Activated CD8-positive, alpha-beta memory T cell treated with anti-CD3 and anti-CD28 coated beads for 24 hours (primary cell): ENCODE measurements around the gene NEK2.
"Not testable (repeated sequence)": the region's sequence is repeated elsewhere in the genome, so short reads cannot be mapped to it uniquely, and the experiment has no call there.

Experiments
- DNase-seq: peaks from one replicate; pipeline ENCODE4 v3.0.0-alpha.2; 2020

Gene NEK2

GRCh38 chr1:211675230-211676105 is at the start of gene NEK2:
Gene NEK2 (minus strand): TSS chr1:211675621. CDS start chr1:211675479, 142 bp downstream.
- DNase-seq = peak; percentile 88

DNA sequence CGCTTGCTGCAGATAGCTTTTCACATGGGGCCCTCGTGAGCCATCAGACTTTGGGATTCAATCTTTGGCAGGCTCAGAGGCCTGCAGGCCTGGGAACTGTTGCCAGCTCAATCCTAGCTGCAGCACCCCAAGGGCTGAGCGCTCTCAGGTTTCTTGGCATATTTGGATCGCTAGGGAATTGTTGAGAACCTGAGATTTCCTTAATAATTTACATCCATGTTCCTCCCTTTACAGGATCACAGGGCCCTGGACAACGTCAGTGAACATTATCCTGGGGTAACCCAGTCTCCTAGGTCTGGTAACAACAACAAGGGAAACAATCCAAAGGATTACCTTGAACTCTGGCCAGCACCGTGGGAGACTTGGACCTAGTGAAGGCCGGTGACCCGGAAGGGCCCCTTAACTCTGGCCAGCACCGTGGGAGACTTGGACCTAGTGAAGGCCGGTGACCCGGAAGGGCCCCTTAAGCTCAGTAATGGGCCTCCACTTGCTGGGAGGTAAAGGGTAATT is 49.3 kb upstream of the NEK2 start:
- DNase-seq = no peak

- DNase-seq = no peak
Observed at GRCh38 chr1:211723273-211723672, 47.9 kb upstream of the NEK2 start.

- DNase-seq = no peak
Observed at GRCh38 chr1:211722277-211723175, 47.1 kb upstream of the NEK2 start.

DNA sequence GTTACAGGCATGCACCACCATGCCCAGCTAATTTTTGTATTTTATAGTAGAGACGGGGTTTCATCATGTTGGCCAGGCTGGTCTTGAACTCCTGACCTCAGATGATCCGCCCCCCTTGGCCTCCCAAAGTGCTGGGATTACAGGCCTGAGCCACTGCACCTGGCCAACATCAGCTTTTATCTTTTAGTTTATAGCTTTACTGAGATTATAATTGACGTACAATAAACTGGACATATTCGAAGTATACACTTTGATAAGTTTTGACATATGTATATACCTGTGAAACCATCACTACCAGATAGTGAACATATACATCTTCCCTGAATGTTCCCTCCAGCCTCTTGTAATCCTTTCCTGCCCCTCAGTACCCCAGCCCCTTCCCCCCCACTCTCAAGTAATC is 41.1 kb upstream of the NEK2 start:
- not testable (repeated sequence) for DNase-seq

- DNase-seq = no peak
Observed at GRCh38 chr1:211715971-211716370, 40.5 kb upstream of the NEK2 start.

DNA sequence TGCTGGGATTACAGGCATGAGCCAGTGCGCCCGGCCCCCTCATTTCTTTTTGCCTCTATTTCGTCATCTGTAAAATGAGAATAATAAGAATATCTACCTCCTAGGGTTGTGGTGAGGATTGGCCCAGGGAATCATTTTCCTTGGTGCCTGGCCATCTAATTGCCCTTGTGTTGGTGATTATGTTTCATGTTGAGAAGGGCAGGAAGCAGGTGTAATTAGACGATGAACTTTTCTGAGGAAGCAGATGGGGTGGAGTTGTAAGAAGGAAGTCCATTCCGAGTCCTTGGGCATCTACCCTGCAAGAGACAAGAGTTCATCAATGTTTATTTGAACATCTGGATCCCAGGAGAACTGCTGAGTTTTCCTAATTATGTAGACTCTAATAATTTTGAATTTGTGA is 38.7 kb upstream of the NEK2 start:
- DNase-seq = no peak

GRCh38 chr1:211713231-211713630 is 37.8 kb upstream of the NEK2 start:
- no peak for DNase-seq

GRCh38 chr1:211711315-211711705 is 35.9 kb upstream of the NEK2 start:
- no peak for DNase-seq

- no peak for DNase-seq
Observed at GRCh38 chr1:211710566-211711314, 35.3 kb upstream of the NEK2 start.

DNA sequence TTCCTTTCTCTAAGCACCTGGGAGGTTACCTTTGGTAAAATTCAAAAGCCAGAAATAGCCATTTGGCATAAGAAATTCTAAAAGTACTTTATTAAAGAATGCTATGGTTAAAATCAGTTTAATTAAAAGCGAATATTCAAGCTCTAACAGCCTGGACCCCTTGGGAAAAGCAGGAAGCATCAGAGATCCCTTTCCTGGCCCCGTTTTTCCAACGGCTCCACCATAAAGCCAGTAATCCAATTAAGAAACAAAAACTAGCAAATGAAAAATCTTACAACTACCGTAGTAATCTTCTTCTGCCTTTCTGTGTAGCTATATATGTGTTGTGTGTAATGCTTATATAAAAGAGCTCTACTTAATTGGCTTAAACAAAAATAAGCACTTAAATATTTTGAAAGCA is 33.5 kb upstream of the NEK2 start:
- no peak for DNase-seq

DNA sequence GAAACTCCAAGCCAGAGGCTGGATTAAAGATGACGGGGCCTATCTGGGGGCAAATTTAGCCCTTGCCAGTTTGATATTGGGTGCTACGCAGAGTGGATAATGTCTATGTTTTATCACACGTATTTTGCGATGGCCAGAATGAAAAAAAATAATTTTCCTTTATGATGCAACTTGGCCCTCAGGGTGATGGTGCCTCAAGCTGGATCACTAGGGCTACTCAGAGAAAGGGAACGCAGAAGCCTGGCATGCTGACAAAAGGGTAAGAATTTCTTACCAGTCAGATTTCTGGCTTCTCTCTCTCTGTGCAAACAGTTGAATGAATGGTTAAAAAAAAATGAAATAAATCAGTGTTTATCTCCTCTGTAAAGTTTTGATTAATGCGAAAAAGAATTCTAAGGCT is 32.6 kb upstream of the NEK2 start:
- DNase-seq = no peak

DNA sequence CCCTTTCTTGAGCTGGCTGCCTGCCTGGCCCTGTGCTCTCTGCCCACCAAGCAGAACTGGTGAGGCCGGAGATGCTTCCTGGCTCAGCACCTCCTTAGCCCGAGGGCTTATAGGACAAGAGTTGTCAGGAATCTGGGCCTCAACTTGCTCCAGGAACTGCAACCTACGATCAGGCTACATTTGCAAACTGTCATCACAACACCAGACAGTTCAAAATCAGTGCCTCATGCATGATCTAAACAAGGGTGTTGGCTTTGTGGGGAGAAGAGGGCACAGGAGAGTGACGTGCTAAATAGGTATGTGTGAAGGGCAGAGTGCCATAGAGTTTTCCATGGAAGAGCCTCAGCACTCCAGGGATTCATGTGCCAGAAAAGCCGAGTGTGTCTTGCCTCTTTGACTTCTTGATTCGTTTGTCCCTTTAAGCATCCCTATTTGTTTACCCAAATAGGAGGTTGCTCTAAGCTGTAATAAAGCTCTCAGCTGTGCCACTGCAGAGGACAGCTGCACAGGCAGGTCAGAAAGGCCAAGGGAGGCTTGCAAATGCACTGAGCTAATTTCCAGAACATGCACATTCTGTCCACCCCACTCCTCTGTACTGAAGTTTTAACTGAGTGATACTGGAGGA is 30.2 kb upstream of the NEK2 start:
- no peak for DNase-seq

DNA sequence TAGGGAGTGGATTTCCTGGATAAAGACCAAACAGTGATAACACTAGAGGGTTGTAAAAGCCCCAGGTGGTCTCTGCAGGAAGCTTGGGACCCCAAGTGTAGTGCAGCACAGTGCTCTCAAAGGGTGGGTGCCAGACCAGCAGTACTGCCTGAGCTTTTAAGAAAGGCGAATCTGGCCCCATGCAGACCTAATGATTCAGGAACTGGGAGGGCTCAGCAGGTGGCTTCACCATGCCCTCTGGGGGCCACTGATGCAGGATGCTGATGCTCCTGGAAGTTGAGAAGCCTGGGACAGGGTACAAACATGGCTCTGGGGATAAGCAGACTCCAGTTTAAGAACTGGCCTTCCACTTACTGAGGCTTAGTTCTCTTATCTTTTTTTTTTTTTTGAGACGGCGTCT is 29.1 kb upstream of the NEK2 start:
- no peak for DNase-seq

DNA sequence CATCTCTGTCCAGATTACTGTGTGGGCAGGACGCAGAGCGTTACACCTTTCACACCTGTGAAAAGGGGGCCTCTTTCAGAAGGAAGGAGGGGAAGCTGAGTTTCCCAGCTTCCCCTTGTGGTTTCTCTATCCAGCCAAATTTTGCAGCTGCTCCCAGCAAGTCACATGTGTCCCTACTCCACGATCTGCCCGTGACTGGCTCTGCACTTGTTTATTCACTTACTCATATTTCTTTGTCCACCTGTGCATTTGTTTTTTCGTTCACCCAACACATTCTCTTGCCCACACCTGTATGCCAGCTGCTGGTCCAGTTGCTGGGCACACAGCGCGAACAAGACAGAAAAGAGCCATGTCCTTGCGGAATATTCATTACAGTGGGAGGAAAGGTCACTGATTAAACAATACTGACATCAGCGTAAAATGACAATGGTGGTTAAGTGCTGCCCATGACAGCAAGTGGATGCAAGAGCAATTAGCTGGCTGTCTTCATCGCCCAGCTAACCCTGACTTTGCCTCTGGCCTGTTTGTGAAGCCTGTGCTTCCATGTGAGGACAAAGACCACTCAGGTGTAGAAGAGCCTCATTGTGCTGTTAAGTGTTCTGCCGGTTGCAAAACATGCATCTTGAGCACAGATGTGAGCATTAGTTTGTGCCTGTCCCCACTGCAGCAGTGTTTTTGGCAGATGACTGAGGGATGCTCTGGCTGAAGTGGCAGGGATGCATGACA is 28.6 kb upstream of the NEK2 start:
- no peak for DNase-seq

DNA sequence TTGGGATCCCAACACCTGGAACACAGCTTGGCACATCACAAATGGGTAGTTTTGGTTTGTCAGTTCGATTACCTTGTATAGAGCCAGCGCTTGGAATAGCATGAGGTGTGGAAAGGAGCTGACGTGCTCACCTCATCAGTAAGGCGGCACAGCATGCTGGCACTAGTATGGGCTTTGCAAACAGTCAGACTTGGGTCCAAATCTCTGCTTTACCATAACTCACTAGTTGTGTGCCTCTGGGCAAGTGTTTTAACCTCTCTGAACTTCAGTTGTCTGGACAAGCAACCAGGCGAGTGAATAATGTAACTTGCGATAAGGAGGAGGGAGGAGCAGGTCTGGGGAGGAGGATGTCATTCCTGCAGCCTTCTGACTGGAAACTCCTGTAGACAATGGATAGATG is 26.3 kb upstream of the NEK2 start:
- DNase-seq = no peak

- DNase-seq = no peak
Observed at GRCh38 chr1:211699059-211699458, 23.6 kb upstream of the NEK2 start.

GRCh38 chr1:211698161-211699026 is 23.0 kb upstream of the NEK2 start:
- DNase-seq = peak; percentile 96

GRCh38 chr1:211697356-211697755 is 21.9 kb upstream of the NEK2 start:
- no peak for DNase-seq

DNA sequence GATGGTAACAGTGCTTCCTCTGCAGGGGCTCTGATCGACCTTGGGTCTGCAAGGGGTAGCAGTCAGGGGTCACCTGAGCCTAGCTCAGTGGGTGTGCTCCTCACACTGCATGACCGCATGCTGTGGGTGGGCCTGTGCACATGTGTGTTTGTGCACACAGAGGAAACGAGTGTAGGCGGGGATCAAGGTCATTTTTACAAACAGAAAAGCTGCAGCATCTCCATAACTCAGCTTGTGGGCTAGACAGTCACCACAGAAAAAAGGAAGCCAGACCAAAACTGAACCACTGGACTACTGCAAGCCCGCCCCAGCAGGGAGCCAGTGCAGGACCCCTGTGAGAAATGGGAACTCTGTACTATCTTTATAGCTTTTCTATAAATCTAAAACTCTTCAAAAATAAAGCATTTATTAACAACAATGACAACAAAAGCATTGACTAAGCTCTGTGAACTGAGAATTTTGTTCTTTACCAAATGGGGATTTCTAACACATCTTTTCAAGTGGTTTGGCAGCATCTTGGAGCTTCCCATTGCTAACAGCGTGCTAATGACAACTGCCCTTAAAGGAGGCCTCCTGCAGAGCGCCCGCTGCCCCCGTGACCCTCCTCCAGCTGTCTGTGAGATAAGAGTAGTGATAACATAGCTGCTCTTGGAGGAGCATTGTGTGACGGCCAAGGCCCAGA is 19.9 kb upstream of the NEK2 start:
- DNase-seq = no peak
